ENCODE results near the gene C2orf78.
"Not testable (repeated sequence)": the region's sequence is repeated elsewhere in the genome, so short reads cannot be mapped to it uniquely, and the experiment has no call there.

The C2orf78 gene

GRCh38 chr2:73766349-73766748 is 17.6 kb upstream of the C2orf78 start:
- no peak for TF ChIP-seq CTCF (IDR thresholded peaks at IDR 0.05; ENCODE audit: insufficient read depth, low read length, missing control alignments)
- DNase-seq (ENCODE audit: low read depth, low spot score), result no peak
- no peak overlapping the region for H3K4me3 ChIP-seq (ENCODE audit: low read depth, low read length)
- ChIA-PET POLR2A (no interaction called here), CTCF (interaction anchor here (1.2 to 1.5 kb wide), 2 partner anchors 11 to 15 kb away, joined by 3 to 6 read pairs; no protein-coding TSS in a partner anchor)

GRCh38 chr2:73766994-73767393 is 17.0 kb upstream of the C2orf78 start:
- no peak for DNase-seq (ENCODE audit: low read depth, low spot score)
- H3K4me3 ChIP-seq (ENCODE audit: low read depth, low read length), result no peak overlapping the region
- POLR2A ChIA-PET, result no interaction called here
- no peak for TF ChIP-seq CTCF (IDR thresholded peaks at IDR 0.05; ENCODE audit: insufficient read depth, low read length, missing control alignments)
- CTCF ChIA-PET, result interaction anchor here (1.2 to 1.5 kb wide), 2 partner anchors 12 to 14 kb away, joined by 3 to 6 read pairs; no protein-coding TSS in a partner anchor

- ChIA-PET CTCF (no interaction called here), POLR2A (no interaction called here)
- no peak overlapping the region for H3K4me3 ChIP-seq (ENCODE audit: low read depth, low read length)
- DNase-seq (ENCODE audit: low read depth, low spot score), result no peak
- TF ChIP-seq CTCF (IDR thresholded peaks at IDR 0.05; ENCODE audit: insufficient read depth, low read length, missing control alignments), result no peak
These were observed 13.3 kb upstream of the C2orf78 start for GRCh38 chr2:73770725-73771124.

GRCh38 chr2:73772819-73773218 is 11.2 kb upstream of the C2orf78 start:
- no peak for DNase-seq (ENCODE audit: low read depth, low spot score)
- POLR2A ChIA-PET, result no interaction called here
- CTCF ChIA-PET, result interaction anchor here (1.5 kb wide), 1 partner anchor 8 kb away, joined by 12 read pairs; no protein-coding TSS in a partner anchor
- no peak for TF ChIP-seq CTCF (IDR thresholded peaks at IDR 0.05; ENCODE audit: insufficient read depth, low read length, missing control alignments)
- no peak overlapping the region for H3K4me3 ChIP-seq (ENCODE audit: low read depth, low read length)

- ChIA-PET POLR2A (no interaction called here), CTCF (interaction anchor here (1.2 kb wide), 1 partner anchor 15 kb away, joined by 3 read pairs; no protein-coding TSS in a partner anchor)
- H3K4me3 ChIP-seq (ENCODE audit: low read depth, low read length), result no peak overlapping the region
- DNase-seq (ENCODE audit: low read depth, low spot score), result no peak
- TF ChIP-seq CTCF (IDR thresholded peaks at IDR 0.05; ENCODE audit: insufficient read depth, low read length, missing control alignments), result no peak
These were observed 7.6 kb upstream of the C2orf78 start for GRCh38 chr2:73776381-73776780.

GRCh38 chr2:73776869-73777519 is 7.0 kb upstream of the C2orf78 start:
- no peak for TF ChIP-seq CTCF (IDR thresholded peaks at IDR 0.05; ENCODE audit: insufficient read depth, low read length, missing control alignments)
- no peak for DNase-seq (ENCODE audit: low read depth, low spot score)
- ChIA-PET CTCF (interaction anchor here (1.2 kb wide), 2 partner anchors 16 to 22 kb away, joined by 3 read pairs; no protein-coding TSS in a partner anchor), POLR2A (no interaction called here)
- H3K4me3 ChIP-seq (ENCODE audit: low read depth, low read length), result no peak overlapping the region

- H3K4me3 ChIP-seq (ENCODE audit: low read depth, low read length), result peak overlapping the region; percentile 98
- DNase-seq (ENCODE audit: low read depth, low spot score); POLR2A ChIA-PET: not testable (repeated sequence)
- CTCF ChIA-PET, result interaction anchor here (0.9 kb wide), 1 partner anchor 9 kb away, joined by 3 read pairs; no protein-coding TSS in a partner anchor
These were observed 5.0 kb upstream of the C2orf78 start for GRCh38 chr2:73778867-73779466.

Data from AG04449 (cell line).